ENCODE data around the gene HELZ. TPM values are rescaled to one million over a fixed set of nuclear protein-coding genes. Genes with fewer than 3 reads are reported as not detected.

The HELZ gene
- total and polyA plus RNA-seq, 2 donors (not counting 1 experiment from before 2014, with no cell fraction given): 10.4 to 97.8 TPM

- Mint-ChIP-seq H3K9me3 (ENCODE audit: insufficient read depth) (no peaks in the 10 kb centered on the region), H3K4me1 (peaks cover 9% of the 10 kb centered on the region), H3K4me3 (no peak overlapping the region), H3K27me3 (no peaks in the 10 kb centered on the region), H3K27ac (no peak overlapping the region)
- no peak overlapping the region for H3K4me2 ChIP-seq (replicated peaks; ENCODE audit: low read depth, low read length, poor library complexity, severe bottlenecking)
- no peak overlapping the region for H3K27ac ChIP-seq (ENCODE audit: low read length in 2 of 2)
- H3K4me3 ChIP-seq (ENCODE audit: control extremely low read depth in 1 of 5, extremely low read depth in 1 of 5, insufficient read depth in 1 of 5, low read depth in 2 of 5, low read length in 4 of 5): no peak overlapping the region
- ATAC-seq (ENCODE audit: low read depth): no peak
- H3K9me3 ChIP-seq (ENCODE audit: control extremely low read depth in 1 of 3, control insufficient read depth in 2 of 3, insufficient read depth in 1 of 3, low read length in 2 of 3): no peaks in the 10 kb centered on the region
- WGBS (ENCODE audit: insufficient coverage): 95% methylated on average over 7 of the region's 11 CpGs
- H3K36me3 ChIP-seq (replicated peaks in 1 of 2; ENCODE audit: control extremely low read depth in 1 of 2, control insufficient read depth in 1 of 2, extremely low read depth in 1 of 2, insufficient read depth in 2 of 2, low read length in 1 of 2): no peaks in the 10 kb centered on the region
- H3K4me1 ChIP-seq (ENCODE audit: control insufficient read depth in 2 of 2, insufficient read depth in 2 of 2, low read length in 2 of 2): peaks cover 0 to 3% of the 10 kb centered on the region in 2 donors
- no peak for DNase-seq
- H3K27me3 ChIP-seq (replicated peaks in 1 of 4; ENCODE audit: control extremely low read depth in 1 of 4, control insufficient read depth in 3 of 4, insufficient read depth in 4 of 4, low read length in 3 of 4): no peaks in the 10 kb centered on the region
- no peaks in the 10 kb centered on the region for H3K79me2 ChIP-seq (ENCODE audit: control insufficient read depth, insufficient read depth, low read length)
- intact Hi-C loops (cut with micrococcal nuclease): loop anchor here (5.0 kb wide), 1 partner anchor 68 kb away; no protein-coding TSS in a partner anchor
- TF ChIP-seq EZH2 (IDR thresholded peaks at IDR 0.05; ENCODE audit: borderline replicate concordance, insufficient read depth, low read depth, low read length, poor library complexity, severe bottlenecking) (no peak), CTCF (IDR thresholded peaks at IDR 0.05) (no peak)
- ChIA-PET CTCF (interaction anchor here (0.6 to 1.1 kb wide), 2 partner anchors 311 to 444 kb away, joined by 3 read pairs; no protein-coding TSS in a partner anchor), POLR2A (no interaction called here)
- no peaks in the 10 kb centered on the region for H4K20me1 ChIP-seq (ENCODE audit: control insufficient read depth, insufficient read depth, low read length, poor library complexity, severe bottlenecking)
- no peak overlapping the region for H3K9ac ChIP-seq (ENCODE audit: low read length)
- no peak overlapping the region for H2AFZ ChIP-seq (ENCODE audit: insufficient read depth, low read depth, low read length, poor library complexity, severe bottlenecking)
These were observed 45.8 kb upstream of the HELZ start for GRCh38 chr17:67290711-67291291.

- Histone ChIP-seq H2AFZ (ENCODE audit: insufficient read depth, low read depth, low read length, poor library complexity, severe bottlenecking) (no peak overlapping the region), H3K9ac (ENCODE audit: low read length) (no peak overlapping the region), H3K9me3 (ENCODE audit: control extremely low read depth in 1 of 3, control insufficient read depth in 2 of 3, insufficient read depth in 1 of 3, low read length in 2 of 3) (no peaks in the 10 kb centered on the region), H4K20me1 (ENCODE audit: control insufficient read depth, insufficient read depth, low read length, poor library complexity, severe bottlenecking) (no peaks in the 10 kb centered on the region), H3K79me2 (ENCODE audit: control insufficient read depth, insufficient read depth, low read length) (no peaks in the 10 kb centered on the region), H3K27ac (ENCODE audit: low read length in 2 of 2) (no peak overlapping the region), H3K4me1 (ENCODE audit: control insufficient read depth in 2 of 2, insufficient read depth in 2 of 2, low read length in 2 of 2) (peaks cover 0 to 3% of the 10 kb centered on the region in 2 donors), H3K27me3 (replicated peaks in 1 of 4; ENCODE audit: control extremely low read depth in 1 of 4, control insufficient read depth in 3 of 4, insufficient read depth in 4 of 4, low read length in 3 of 4) (no peaks in the 10 kb centered on the region), H3K4me3 (ENCODE audit: control extremely low read depth in 1 of 5, extremely low read depth in 1 of 5, insufficient read depth in 1 of 5, low read depth in 2 of 5, low read length in 4 of 5) (no peak overlapping the region), H3K4me2 (replicated peaks; ENCODE audit: low read depth, low read length, poor library complexity, severe bottlenecking) (no peak overlapping the region), H3K36me3 (replicated peaks in 1 of 2; ENCODE audit: control extremely low read depth in 1 of 2, control insufficient read depth in 1 of 2, extremely low read depth in 1 of 2, insufficient read depth in 2 of 2, low read length in 1 of 2) (no peaks in the 10 kb centered on the region)
- ChIA-PET POLR2A (no interaction called here), CTCF (interaction anchor here (0.6 to 1.1 kb wide), 2 partner anchors 312 to 444 kb away, joined by 3 read pairs; no protein-coding TSS in a partner anchor)
- no peak for DNase-seq
- no peak for ATAC-seq (ENCODE audit: low read depth)
- H3K4me3 Mint-ChIP-seq: no peak overlapping the region
- peaks cover 9% of the 10 kb centered on the region for H3K4me1 Mint-ChIP-seq
- TF ChIP-seq CTCF (IDR thresholded peaks at IDR 0.05): no peak
- no peak for TF ChIP-seq EZH2 (IDR thresholded peaks at IDR 0.05; ENCODE audit: borderline replicate concordance, insufficient read depth, low read depth, low read length, poor library complexity, severe bottlenecking)
- intact Hi-C loops (cut with micrococcal nuclease): loop anchor here (5.0 kb wide), 1 partner anchor 68 kb away; no protein-coding TSS in a partner anchor
- no peak overlapping the region for H3K27ac Mint-ChIP-seq
- no peaks in the 10 kb centered on the region for H3K9me3 Mint-ChIP-seq (ENCODE audit: insufficient read depth)
- no peaks in the 10 kb centered on the region for H3K27me3 Mint-ChIP-seq
- no CpG with 5 or more reads among the region's 3 CpGs for WGBS (ENCODE audit: insufficient coverage)
These were observed 45.2 kb upstream of the HELZ start for GRCh38 chr17:67290244-67290643.

All from B cell (primary cell).